Spleen (tissue), 11 donors: ENCODE results near the gene PRTG. TPM values are rescaled to one million over a fixed set of nuclear protein-coding genes. Genes with fewer than 3 reads are reported as not detected.

Experiments
- DNase-seq: peaks from one replicate; pipeline ENCODE4 v3.0.0-alpha.2; 2020
- H3K27ac ChIP-seq, 8 donors: fragments of 200-600 bp; sonication (generic) in 7 of 8; 1 replicate in 4 of 8; 2 replicates in 4 of 8; pipeline versions ENCODE4 v1.5.0 to v1.8.0; 2016 to 2021; ENCODE audit warnings: inconsistent platforms in 4 of 8, mild to moderate bottlenecking in 4 of 8, moderate library complexity in 1 of 8
- H3K27me3 ChIP-seq, 7 donors: fragments of 200-600 bp; sonication (generic) in 6 of 7; replicated peaks in 1 of 7; 1 replicate in 4 of 7; 2 replicates in 3 of 7; pipeline versions ENCODE4 v1.5.0 to v1.8.0; 2016 to 2021; ENCODE audit warnings: inconsistent platforms in 3 of 7, mild to moderate bottlenecking in 1 of 7
- H3K36me3 ChIP-seq, 6 donors: fragments of 200-600 bp; sonication (generic) in 5 of 6; 1 replicate in 4 of 6; 2 replicates in 2 of 6; pipeline versions ENCODE4 v1.5.0 to v1.8.0; 2016 to 2021; ENCODE audit warnings: inconsistent platforms in 2 of 6
- H3K4me1 ChIP-seq, 6 donors: fragments of 200-600 bp; sonication (generic) in 5 of 6; 1 replicate in 3 of 6; 2 replicates in 3 of 6; pipeline versions ENCODE4 v1.5.0 to v1.8.0; 2016 to 2021; ENCODE audit warnings: inconsistent platforms in 3 of 6
- H3K4me3 ChIP-seq, 8 donors: fragments of 200-600 bp; sonication (generic) in 7 of 8; 1 replicate in 4 of 8; 2 replicates in 4 of 8; pipeline versions ENCODE4 v1.5.0 to v1.8.0; 2016 to 2021; ENCODE audit warnings: inconsistent platforms in 4 of 8, mild to moderate bottlenecking in 4 of 8, moderate library complexity in 2 of 8
- H3K9me3 ChIP-seq, 8 donors: fragments of 200-600 bp; sonication (generic) in 7 of 8; 1 replicate in 4 of 8; 2 replicates in 4 of 8; pipeline versions ENCODE4 v1.5.0 to v1.8.0; 2016 to 2021; ENCODE audit warnings: inconsistent platforms in 4 of 8
- POLR2A ChIP-seq, 3 donors: fragments of 450-650 bp; IDR thresholded peaks; one replicate each; pipeline ENCODE4 v1.5.1; 2017; ENCODE audit warnings: antibody characterized with exemption in 3 of 3, mild to moderate bottlenecking in 1 of 3
- POLR2AphosphoS5 ChIP-seq, 3 donors: sonication (generic); formaldehyde crosslinking; IDR thresholded peaks; one replicate each; pipeline ENCODE4 v1.5.1; 2017; ENCODE audit warnings: antibody characterized with exemption in 3 of 3
- WGBS, 5 donors: extraction: QIAGEN DNeasy Blood & Tissue Kit in 3 of 5; methylation state at CpG; one replicate each; pipeline versions ENCODE4 v1.1.5 to v1.1.7; 2013 to 2018; 5-methylcytosine and 5-hydroxymethylcytosine counted together
- intact Hi-C: fragments of 100-400 bp; cut with DNase I; formaldehyde crosslinking; loops from one replicate; pipeline ENCODE4 v1.15.0; 2023; ENCODE audit warnings: low total_unique reads
- polyA plus RNA-seq, 3 donors: library from polyadenylated mRNA; stranded (reverse); fragments of 200-250 nt; gene quantifications; one replicate each; pipeline ENCODE4 v1.2.1, GENCODE V29; 2013
- total RNA-seq, 7 donors: library from RNA; depleted of rRNA in 3 of 7; stranded (reverse); fragments of >200 nt in 3 of 7; fragmentation: NEBNext Ultra II Directional in 4 of 7; extraction: Animal tissue kit (Norgen Biotek cat#: 25700) in 4 of 7; gene quantifications; one replicate each; pipeline versions ENCODE4 v1.1.0 to v1.2.1, GENCODE V29; 2016 to 2021
- TF ChIP-seq, protein P1 (sequence below), 11 experiments: fragments of 200-600 bp in 7 of 11; fragments of 450-650 bp in 4 of 11; sonication (generic) in 4 of 11; IDR thresholded peaks in 8 of 11; conservative IDR thresholded peaks in 3 of 11; 1 replicate in 7 of 11; 2 replicates in 4 of 11; pipeline versions ENCODE4 v1.4.0 to v1.8.0; 2016 to 2021; ENCODE audit warnings: antibody characterized with exemption in 11 of 11, inconsistent platforms in 4 of 11, mild to moderate bottlenecking in 1 of 11
- donor health status: healthy with polysubstance abuse.
- donor health status: DM: no; HTN: no; CAD: no; lungs with moderate emphysema.
- donor health status: DM: no; HTN: no; CAD: no.
- donor health status: Bipolar disorder and iron deficiency.
- donor health status: healthy.
- donor health status: DM: no; HTN: no; CAD: no.
- donor health status: DM: yes; HTN: yes; CAD: no.

Gene PRTG
- total and polyA plus RNA-seq, 10 donors = 0.02 to 1.4 (median 0.49) TPM

DNA sequence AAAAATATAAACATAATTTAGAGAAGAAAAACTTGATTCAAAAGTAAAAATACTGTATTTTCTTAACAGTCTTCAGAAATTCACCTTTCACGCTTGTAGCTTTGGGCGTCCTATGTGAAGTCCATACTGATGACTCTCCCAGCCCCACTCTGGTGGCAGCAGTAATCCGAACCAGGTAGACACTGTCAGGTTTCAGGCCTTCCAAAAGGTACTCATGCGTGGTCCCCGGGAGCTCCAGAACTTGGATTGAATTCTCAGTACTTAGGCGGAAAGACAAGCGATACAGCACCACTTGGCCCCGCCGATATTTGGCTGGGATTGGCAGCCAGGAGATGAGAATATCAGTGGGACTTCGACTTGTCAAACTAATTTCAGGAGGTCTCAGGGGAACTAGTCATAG, 69.7 kb downstream of the PRTG start:
- intact Hi-C loops = no loop called here
- WGBS, 5 donors = 92 to 96% (median 94%) methylated on average over 10 of the region's 10 CpGs
- Histone ChIP-seq H3K9me3 (no peaks in the 10 kb centered on the region), H3K27me3 (no peaks in the 10 kb centered on the region), H3K36me3 (no peaks in the 10 kb centered on the region), H3K4me3 (no peak overlapping the region), H3K4me1 (no peaks in the 10 kb centered on the region), H3K27ac (no peak overlapping the region)
- TF ChIP-seq POLR2A (IDR thresholded peaks at IDR 0.05) (no peak), POLR2AphosphoS5 (IDR thresholded peaks at IDR 0.05) (no peak)
- TF ChIP-seq, protein P1, sequence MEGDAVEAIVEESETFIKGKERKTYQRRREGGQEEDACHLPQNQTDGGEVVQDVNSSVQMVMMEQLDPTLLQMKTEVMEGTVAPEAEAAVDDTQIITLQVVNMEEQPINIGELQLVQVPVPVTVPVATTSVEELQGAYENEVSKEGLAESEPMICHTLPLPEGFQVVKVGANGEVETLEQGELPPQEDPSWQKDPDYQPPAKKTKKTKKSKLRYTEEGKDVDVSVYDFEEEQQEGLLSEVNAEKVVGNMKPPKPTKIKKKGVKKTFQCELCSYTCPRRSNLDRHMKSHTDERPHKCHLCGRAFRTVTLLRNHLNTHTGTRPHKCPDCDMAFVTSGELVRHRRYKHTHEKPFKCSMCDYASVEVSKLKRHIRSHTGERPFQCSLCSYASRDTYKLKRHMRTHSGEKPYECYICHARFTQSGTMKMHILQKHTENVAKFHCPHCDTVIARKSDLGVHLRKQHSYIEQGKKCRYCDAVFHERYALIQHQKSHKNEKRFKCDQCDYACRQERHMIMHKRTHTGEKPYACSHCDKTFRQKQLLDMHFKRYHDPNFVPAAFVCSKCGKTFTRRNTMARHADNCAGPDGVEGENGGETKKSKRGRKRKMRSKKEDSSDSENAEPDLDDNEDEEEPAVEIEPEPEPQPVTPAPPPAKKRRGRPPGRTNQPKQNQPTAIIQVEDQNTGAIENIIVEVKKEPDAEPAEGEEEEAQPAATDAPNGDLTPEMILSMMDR (IDR thresholded peaks at IDR 0.05 in 8 of 11, conservative IDR thresholded peaks at IDR 0.05 in 3 of 11) = no peak
- DNase-seq = no peak

DNA sequence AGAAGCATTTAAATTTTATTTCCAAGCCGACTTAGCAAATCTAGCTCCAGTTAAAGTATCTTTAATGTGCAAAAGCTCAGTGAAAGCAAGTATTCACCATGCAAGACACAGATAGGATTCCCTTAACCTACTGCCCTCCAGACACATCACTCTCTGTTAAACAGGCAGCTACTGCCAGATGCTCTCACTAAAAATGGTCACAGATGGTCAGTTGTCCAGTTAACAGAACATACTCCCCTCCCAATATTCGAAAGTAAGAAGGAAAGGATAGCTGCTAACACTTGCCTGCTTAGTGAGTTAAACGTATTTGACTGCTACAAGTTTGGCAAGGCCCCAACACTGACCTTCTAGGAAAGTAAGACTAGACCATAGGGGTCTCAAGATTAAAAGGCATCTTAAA, 73.7 kb downstream of the PRTG start:
- no peak for DNase-seq
- Histone ChIP-seq H3K27ac (no peak overlapping the region), H3K9me3 (no peaks in the 10 kb centered on the region), H3K4me1 (no peaks in the 10 kb centered on the region), H3K4me3 (no peak overlapping the region), H3K36me3 (no peaks in the 10 kb centered on the region), H3K27me3 (no peaks in the 10 kb centered on the region)
- intact Hi-C loops = no loop called here
- no peak for TF ChIP-seq POLR2AphosphoS5 (IDR thresholded peaks at IDR 0.05)
- TF ChIP-seq, protein P1 (IDR thresholded peaks at IDR 0.05 in 8 of 11, conservative IDR thresholded peaks at IDR 0.05 in 3 of 11) = no peak
- TF ChIP-seq POLR2A (IDR thresholded peaks at IDR 0.05) = no peak
- 60 to 86% (median 65%) methylated on average over 3 of the region's 3 CpGs for WGBS, 5 donors

DNA sequence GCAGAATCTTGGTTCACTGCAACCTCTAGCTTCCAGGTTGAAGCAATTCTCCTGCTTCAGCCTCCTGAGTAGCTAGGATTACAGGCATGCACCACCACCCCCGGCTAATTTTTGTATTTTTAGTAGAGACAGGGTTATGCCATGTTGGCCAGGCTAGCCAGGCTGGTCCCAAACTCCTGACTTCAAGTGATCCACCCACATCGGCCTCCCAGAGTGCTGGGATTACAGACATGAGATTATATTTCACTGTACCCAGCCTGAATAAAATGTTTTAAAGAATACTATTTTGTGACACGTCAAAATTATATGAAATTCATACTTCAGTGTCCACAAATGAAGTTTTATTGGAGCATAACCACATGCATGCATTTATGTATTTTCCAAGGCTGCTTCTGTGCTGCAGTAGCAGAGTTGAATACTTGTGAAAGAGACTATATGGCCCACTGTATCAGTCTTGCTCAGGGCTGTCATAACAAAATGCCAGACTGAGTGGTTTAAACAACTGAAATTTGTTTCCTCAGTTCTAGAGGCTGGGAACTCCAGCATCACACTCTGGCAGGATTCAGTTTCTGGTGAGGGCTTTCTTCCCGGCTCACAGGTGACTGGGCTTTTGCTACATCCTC, 77.2 kb downstream of the PRTG start:
- H3K4me1 ChIP-seq = no peaks in the 10 kb centered on the region
- 82 to 94% (median 88%) methylated on average over 4 of the region's 4 CpGs for WGBS, 5 donors
- TF ChIP-seq POLR2A (IDR thresholded peaks at IDR 0.05) = no peak
- TF ChIP-seq POLR2AphosphoS5 (IDR thresholded peaks at IDR 0.05) = no peak
- TF ChIP-seq, protein P1 (IDR thresholded peaks at IDR 0.05 in 8 of 11, conservative IDR thresholded peaks at IDR 0.05 in 3 of 11) = no peak

DNA sequence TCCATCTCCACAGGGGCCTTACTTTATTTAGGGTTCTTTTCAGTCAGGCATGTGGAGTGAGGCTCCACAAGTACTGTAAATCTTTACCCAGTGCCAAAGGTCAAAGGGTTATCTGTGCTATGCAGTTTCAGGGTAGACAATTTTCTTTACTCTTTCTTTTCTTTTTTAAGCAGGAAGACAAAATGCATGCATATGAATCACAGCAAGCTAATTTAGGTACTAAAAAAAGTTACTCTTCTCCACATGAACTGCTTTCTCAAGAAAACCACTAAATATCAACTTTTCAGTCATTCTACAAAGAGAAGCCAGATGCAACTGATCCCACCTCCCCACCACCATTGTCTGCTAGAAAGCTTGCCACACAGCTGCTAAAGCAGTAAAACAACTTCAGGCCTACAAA, 81.5 kb downstream of the PRTG start:
- no peaks in the 10 kb centered on the region for H3K36me3 ChIP-seq
- H3K9me3 ChIP-seq = no peaks in the 10 kb centered on the region
- no peak for DNase-seq
- no peak overlapping the region for H3K4me3 ChIP-seq
- no peak overlapping the region for H3K27ac ChIP-seq
- H3K27me3 ChIP-seq = no peaks in the 10 kb centered on the region
- TF ChIP-seq, protein P1 (IDR thresholded peaks at IDR 0.05 in 8 of 11, conservative IDR thresholded peaks at IDR 0.05 in 3 of 11) = no peak
- TF ChIP-seq POLR2AphosphoS5 (IDR thresholded peaks at IDR 0.05) = no peak
- no peak for TF ChIP-seq POLR2A (IDR thresholded peaks at IDR 0.05)
- H3K4me1 ChIP-seq = no peaks in the 10 kb centered on the region
- intact Hi-C loops = no loop called here

More for the DNA sequence above, 77.2 kb downstream of the PRTG start:
- no peaks in the 10 kb centered on the region for H3K27me3 ChIP-seq
- intact Hi-C loops = no loop called here
- H3K27ac ChIP-seq = no peak overlapping the region
- no peak for DNase-seq
- H3K36me3 ChIP-seq = no peaks in the 10 kb centered on the region
- H3K4me3 ChIP-seq = no peak overlapping the region
- no peaks in the 10 kb centered on the region for H3K9me3 ChIP-seq
